Stomach smooth muscle (tissue), 2 donors: ENCODE data around the gene TWIST2.

ENCODE experiments used
- H3K27ac ChIP-seq: one replicate; pipeline ENCODE4 v1.7.0; 2013; ENCODE audit warnings: mild to moderate bottlenecking, low read length, inconsistent platforms
- H3K27me3 ChIP-seq, 2 donors: one replicate each; pipeline ENCODE4 v1.7.0; 2013; ENCODE audit warnings: low read length in 2 of 2; ENCODE audit not compliant: insufficient read depth in 2 of 2, control insufficient read depth in 1 of 2
- H3K36me3 ChIP-seq, 2 donors: one replicate each; pipeline ENCODE4 v1.7.0; 2013; ENCODE audit warnings: low read length in 2 of 2; ENCODE audit not compliant: control insufficient read depth in 2 of 2, insufficient read depth in 2 of 2
- H3K4me1 ChIP-seq: one replicate; pipeline ENCODE4 v1.7.0; 2013; ENCODE audit warnings: low read length; ENCODE audit not compliant: control insufficient read depth, insufficient read depth
- H3K4me3 ChIP-seq, 2 donors: one replicate each; pipeline ENCODE4 v1.7.0; 2013; ENCODE audit warnings: low read length in 2 of 2
- H3K9ac ChIP-seq, 2 donors: one replicate each; pipeline ENCODE4 v1.7.0; 2013; ENCODE audit warnings: low read length in 2 of 2, mild to moderate bottlenecking in 1 of 2
- H3K9me3 ChIP-seq, 2 donors: one replicate each; pipeline ENCODE4 v1.7.0; 2013; ENCODE audit warnings: low read length in 2 of 2; ENCODE audit not compliant: control insufficient read depth in 2 of 2
- donor health status: healthy.
- donor health status: Pancreatic carcinoma.

TWIST2 gene

GRCh38 chr2:238905224-238905623 lies 57.3 kb downstream of the TWIST2 start:
- no peaks in the 10 kb centered on the region for H3K9me3 ChIP-seq
- no peaks in the 10 kb centered on the region for H3K27me3 ChIP-seq
- no peak overlapping the region for H3K27ac ChIP-seq
- no peak overlapping the region for H3K4me3 ChIP-seq
- H3K36me3 ChIP-seq, result no peaks in the 10 kb centered on the region
- H3K9ac ChIP-seq, result no peak overlapping the region
- peaks cover 5% of the 10 kb centered on the region for H3K4me1 ChIP-seq

GRCh38 chr2:238905644-238906043 lies 57.8 kb downstream of the TWIST2 start:
- Histone ChIP-seq H3K27me3 (no peaks in the 10 kb centered on the region), H3K36me3 (no peaks in the 10 kb centered on the region), H3K4me3 (no peak overlapping the region), H3K27ac (no peak overlapping the region), H3K9me3 (no peaks in the 10 kb centered on the region), H3K9ac (no peak overlapping the region), H3K4me1 (peaks cover 5% of the 10 kb centered on the region)

- H3K4me1 ChIP-seq, result peaks cover 3% of the 10 kb centered on the region
- H3K4me3 ChIP-seq, result no peak overlapping the region
- no peak overlapping the region for H3K27ac ChIP-seq
- H3K9me3 ChIP-seq, result no peaks in the 10 kb centered on the region
- no peaks in the 10 kb centered on the region for H3K36me3 ChIP-seq
- H3K27me3 ChIP-seq, result no peaks in the 10 kb centered on the region
- H3K9ac ChIP-seq, result no peak overlapping the region
Measured at GRCh38 chr2:238906254-238906935, 58.5 kb downstream of the TWIST2 start.

- H3K27me3 ChIP-seq, result no peaks in the 10 kb centered on the region
- no peaks in the 10 kb centered on the region for H3K36me3 ChIP-seq
- H3K27ac ChIP-seq, result no peak overlapping the region
- H3K4me1 ChIP-seq, result no peaks in the 10 kb centered on the region
- no peak overlapping the region for H3K4me3 ChIP-seq
- H3K9me3 ChIP-seq, result no peaks in the 10 kb centered on the region
- no peak overlapping the region for H3K9ac ChIP-seq
Measured at GRCh38 chr2:238906936-238907716, 59.2 kb downstream of the TWIST2 start.

- Histone ChIP-seq H3K36me3 (no peaks in the 10 kb centered on the region), H3K4me1 (no peaks in the 10 kb centered on the region), H3K4me3 (no peak overlapping the region), H3K9ac (no peak overlapping the region), H3K27me3 (no peaks in the 10 kb centered on the region), H3K9me3 (no peaks in the 10 kb centered on the region), H3K27ac (no peak overlapping the region)
Measured at GRCh38 chr2:238907717-238908173, 59.9 kb downstream of the TWIST2 start.

GRCh38 chr2:238908960-238909951 lies 61.4 kb downstream of the TWIST2 start:
- peak overlapping the region; percentile 24 for H3K27ac ChIP-seq
- H3K4me1 ChIP-seq, result no peaks in the 10 kb centered on the region
- H3K9ac ChIP-seq, result no peak overlapping the region

GRCh38 chr2:238910751-238911351 lies 63.0 kb downstream of the TWIST2 start:
- H3K9ac ChIP-seq, result no peak overlapping the region
- H3K9me3 ChIP-seq, result no peaks in the 10 kb centered on the region
- H3K36me3 ChIP-seq, result no peaks in the 10 kb centered on the region
- H3K27me3 ChIP-seq, result no peaks in the 10 kb centered on the region
- H3K27ac ChIP-seq, result no peak overlapping the region
- no peaks in the 10 kb centered on the region for H3K4me1 ChIP-seq
- no peak overlapping the region for H3K4me3 ChIP-seq

More at GRCh38 chr2:238908960-238909951, 61.4 kb downstream of the TWIST2 start:
- H3K9me3 ChIP-seq, result no peaks in the 10 kb centered on the region
- no peaks in the 10 kb centered on the region for H3K36me3 ChIP-seq
- H3K4me3 ChIP-seq, result no peak overlapping the region
- no peaks in the 10 kb centered on the region for H3K27me3 ChIP-seq

GRCh38 chr2:238911376-238912227 lies 63.7 kb downstream of the TWIST2 start:
- Histone ChIP-seq H3K27me3 (no peaks in the 10 kb centered on the region), H3K9ac (no peak overlapping the region), H3K27ac (no peak overlapping the region), H3K4me1 (no peaks in the 10 kb centered on the region), H3K9me3 (no peaks in the 10 kb centered on the region), H3K4me3 (no peak overlapping the region), H3K36me3 (no peaks in the 10 kb centered on the region)

- Histone ChIP-seq H3K9me3 (no peaks in the 10 kb centered on the region), H3K27ac (no peak overlapping the region), H3K4me3 (no peak overlapping the region), H3K36me3 (no peaks in the 10 kb centered on the region), H3K9ac (no peak overlapping the region), H3K27me3 (no peaks in the 10 kb centered on the region), H3K4me1 (no peaks in the 10 kb centered on the region)
Measured at GRCh38 chr2:238912228-238912915, 64.5 kb downstream of the TWIST2 start.
